ENCODE measurements around the gene B3GALNT2.
"Not testable (repeated sequence)": the region's sequence is repeated elsewhere in the genome, so short reads cannot be mapped to it uniquely, and the experiment has no call there.

The B3GALNT2 gene

GRCh38 chr1:235468970-235469369 lies 35.3 kb downstream of the B3GALNT2 start:
- ChIA-PET CTCF (no interaction called here), POLR2A (ENCODE audit: low non-redundant PET) (no interaction called here)
- H3K27ac ChIP-seq: no peak overlapping the region
- DNase-seq (ENCODE audit: low spot score): peak; percentile 83
- TF ChIP-seq CTCF (conservative IDR thresholded peaks at IDR 0.05; ENCODE audit: low read depth): 0 out of 2 replicates have a peak, but pooled peaks have one; percentile 9

GRCh38 chr1:235468004-235468403 lies 36.2 kb downstream of the B3GALNT2 start:
- POLR2A ChIA-PET (ENCODE audit: low non-redundant PET): no interaction called here
- no peak for TF ChIP-seq CTCF (conservative IDR thresholded peaks at IDR 0.05; ENCODE audit: low read depth)
- no peak for DNase-seq (ENCODE audit: low spot score)
- no peak overlapping the region; the same call in 1 of the 2 replicates for H3K27ac ChIP-seq
- CTCF ChIA-PET: no interaction called here

- DNase-seq (ENCODE audit: low spot score): no peak
- no peak for TF ChIP-seq CTCF (conservative IDR thresholded peaks at IDR 0.05; ENCODE audit: low read depth)
- ChIA-PET POLR2A (ENCODE audit: low non-redundant PET) (no interaction called here), CTCF (no interaction called here)
- no peak overlapping the region for H3K27ac ChIP-seq
These were observed 39.2 kb downstream of the B3GALNT2 start for GRCh38 chr1:235465066-235465465.

GRCh38 chr1:235462832-235463231 lies 41.4 kb downstream of the B3GALNT2 start:
- DNase-seq (ENCODE audit: low spot score); H3K27ac ChIP-seq; POLR2A ChIA-PET (ENCODE audit: low non-redundant PET); CTCF ChIA-PET: not testable (repeated sequence)

- no peak for DNase-seq (ENCODE audit: low spot score)
- ChIA-PET CTCF (interaction anchor here (1.1 kb wide), 2 partner anchors 11 to 17 kb away, joined by 3 to 6 read pairs; no protein-coding TSS in a partner anchor), POLR2A (ENCODE audit: low non-redundant PET) (no interaction called here)
- TF ChIP-seq CTCF (conservative IDR thresholded peaks at IDR 0.05; ENCODE audit: low read depth): no peak
- H3K27ac ChIP-seq: no peak overlapping the region
These were observed 42.3 kb downstream of the B3GALNT2 start for GRCh38 chr1:235461954-235462353.

- CTCF ChIA-PET: interaction anchor here (1.1 kb wide), 2 partner anchors 12 to 16 kb away, joined by 3 to 6 read pairs; no protein-coding TSS in a partner anchor
These were observed 43.5 kb downstream of the B3GALNT2 start for GRCh38 chr1:235460770-235461169.

GRCh38 chr1:235457856-235458255 lies 46.4 kb downstream of the B3GALNT2 start:
- H3K27ac ChIP-seq; DNase-seq (ENCODE audit: low spot score); POLR2A ChIA-PET (ENCODE audit: low non-redundant PET): not testable (repeated sequence)
- CTCF ChIA-PET: interaction anchor here (0.5 kb wide), 2 partner anchors 128 to 351 kb away, joined by 3 read pairs; no protein-coding TSS in a partner anchor

More at GRCh38 chr1:235460770-235461169, 43.5 kb downstream of the B3GALNT2 start:
- no peak for TF ChIP-seq CTCF (conservative IDR thresholded peaks at IDR 0.05; ENCODE audit: low read depth)
- POLR2A ChIA-PET (ENCODE audit: low non-redundant PET): no interaction called here
- no peak for DNase-seq (ENCODE audit: low spot score)
- no peak overlapping the region for H3K27ac ChIP-seq

- ChIA-PET POLR2A (ENCODE audit: low non-redundant PET) (no interaction called here), CTCF (interaction anchor here (0.5 to 0.6 kb wide), 2 partner anchors 14 to 494 kb away, joined by 3 to 5 read pairs; no protein-coding TSS in a partner anchor)
- H3K27ac ChIP-seq: no peak overlapping the region
- no peak for TF ChIP-seq CTCF (conservative IDR thresholded peaks at IDR 0.05; ENCODE audit: low read depth)
- no peak for DNase-seq (ENCODE audit: low spot score)
These were observed 48.4 kb downstream of the B3GALNT2 start for GRCh38 chr1:235455823-235456222.
